Endothelial cell of umbilical vein (primary cell): ENCODE data around the gene FBXW7. TPM values are rescaled to one million over a fixed set of nuclear protein-coding genes. Genes with fewer than 3 reads are reported as not detected.

Experiments used
- BruUV-seq: library from RNA; stranded (reverse); fragments of 400-500 nt; replicated peaks from 2 replicates; lab custom pipeline; 2021; lab: Mats Ljungman, UMichigan
- CTCF ChIA-PET: fragments of 300-600, 350-600 bp; sonication (Branson Sonifier 250); formaldehyde crosslinking; loops from one replicate; lab custom pipeline; 2021; ENCODE audit warnings: antibody characterized with exemption, inconsistent platforms; lab: Charles Lee
- POLR2A ChIA-PET: fragments of 300-600, 350-600 bp; sonication (Branson Sonifier 250); formaldehyde crosslinking; loops from one replicate; lab custom pipeline; 2021; ENCODE audit warnings: antibody characterized with exemption, inconsistent platforms; lab: Charles Lee
- DNase-seq: peaks from one replicate; pipeline ENCODE4 v3.0.0-alpha.2; 2011; ENCODE audit warnings: low read depth, low spot score
- FAIRE-seq: peaks from 2 replicates; lab custom pipeline; 2011; peaks lifted over from hg19 to GRCh38; lab: Jason Lieb, UNC
- H2AFZ ChIP-seq: 2 replicates; pipeline ENCODE4 v1.6.0; 2012; ENCODE audit warnings: low read depth, low read length, control low read depth, inconsistent platforms
- H3K27ac ChIP-seq: 2 replicates; pipeline ENCODE4 v1.5.1; 2011; ENCODE audit warnings: low read depth, mild to moderate bottlenecking, control low read depth, low read length, moderate library complexity; ENCODE audit not compliant: insufficient read depth
- H3K27me3 ChIP-seq, 2 experiments: 2 replicates each; pipeline versions ENCODE4 v1.6.0 to v1.6.1; 2011; ENCODE audit warnings: low read length in 2 of 2, mixed read lengths in 1 of 2; ENCODE audit not compliant: control insufficient read depth in 2 of 2, insufficient read depth in 2 of 2
- H3K36me3 ChIP-seq, 2 experiments: 2 replicates in 1 of 2; 3 replicates in 1 of 2; pipeline ENCODE4 v1.5.1; 2011; ENCODE audit warnings: low read length in 2 of 2, mild to moderate bottlenecking in 1 of 2, moderate library complexity in 1 of 2; ENCODE audit not compliant: control insufficient read depth in 2 of 2, insufficient read depth in 2 of 2; ENCODE audit errors: extremely low read depth in 1 of 2
- H3K4me1 ChIP-seq: 3 replicates; pipeline ENCODE4 v1.5.1; 2011; ENCODE audit warnings: mild to moderate bottlenecking, low read length; ENCODE audit not compliant: control insufficient read depth, insufficient read depth; ENCODE audit errors: extremely low read depth
- H3K4me2 ChIP-seq: 2 replicates; pipeline ENCODE4 v1.6.1; 2011; ENCODE audit warnings: low read length, control low read depth, mixed read lengths; ENCODE audit not compliant: insufficient read depth
- H3K4me3 ChIP-seq, 3 experiments: fragments of 200-600 bp in 1 of 3; sonication (generic), shearing (Covaris generic) in 1 of 3; replicated peaks in 1 of 3; 2 replicates each; pipeline ENCODE4 v1.5.1; 2011 to 2016; ENCODE audit warnings: control low read depth in 3 of 3, low read length in 3 of 3, mild to moderate bottlenecking in 2 of 3, inconsistent platforms in 1 of 3, low read depth in 1 of 3, moderate library complexity in 1 of 3; ENCODE audit not compliant: insufficient read depth in 1 of 3
- H3K79me2 ChIP-seq: 2 replicates; pipeline ENCODE4 v1.6.0; 2012; ENCODE audit warnings: low read length, inconsistent platforms; ENCODE audit not compliant: control insufficient read depth, insufficient read depth
- H3K9ac ChIP-seq: replicated peaks from 2 replicates; pipeline ENCODE3; 2011; ENCODE audit warnings: low read length, control low read depth; ENCODE audit not compliant: insufficient read depth; ENCODE audit errors: extremely low read depth
- H3K9me1 ChIP-seq: replicated peaks from 3 replicates; pipeline ENCODE4 v1.6.0; 2011; ENCODE audit warnings: mild to moderate bottlenecking, low read length; ENCODE audit not compliant: control insufficient read depth, insufficient read depth; ENCODE audit errors: extremely low read depth
- H3K9me3 ChIP-seq: replicated peaks from 2 replicates; pipeline ENCODE4 v1.5.1; 2012; ENCODE audit warnings: low read length, inconsistent platforms; ENCODE audit not compliant: control insufficient read depth, insufficient read depth
- H4K20me1 ChIP-seq: replicated peaks from 2 replicates; pipeline ENCODE3; 2011; ENCODE audit warnings: mild to moderate bottlenecking, low read length; ENCODE audit not compliant: control insufficient read depth, insufficient read depth; ENCODE audit errors: extremely low read depth
- EZH2 ChIP-seq: IDR thresholded peaks from 2 replicates; pipeline ENCODE4 v1.6.1; 2012; ENCODE audit warnings: borderline replicate concordance, low read depth, mild to moderate bottlenecking, moderate library complexity, low read length, inconsistent platforms; ENCODE audit not compliant: severe bottlenecking
- GATA2 ChIP-seq: IDR thresholded peaks from 2 replicates; pipeline ENCODE4 v1.7.0; 2011; ENCODE audit warnings: low read depth, mild to moderate bottlenecking, moderate library complexity, mixed read lengths, low read length; ENCODE audit not compliant: insufficient read length, insufficient read depth
- JUN ChIP-seq: IDR thresholded peaks from 2 replicates; pipeline ENCODE4 v1.6.1; 2011; ENCODE audit warnings: borderline replicate concordance, low read depth; ENCODE audit not compliant: insufficient read length, insufficient read depth
- MYC ChIP-seq: IDR thresholded peaks from one replicate; pipeline ENCODE4 v1.6.1; 2011; ENCODE audit warnings: mild to moderate bottlenecking, low read depth, low read length
- POLR2A ChIP-seq: IDR thresholded peaks from 2 replicates; pipeline ENCODE4 v1.6.1; 2012; ENCODE audit warnings: low read depth, mild to moderate bottlenecking, control low read depth, low read length
- dilution Hi-C: fragments of 300-500 bp; cut with MboI; formaldehyde crosslinking; loops from one replicate; pipeline ENCODE4 v1.15.0; 2019; ENCODE audit warnings: low sequenced_read_pairs; ENCODE audit not compliant: extremely low pct_ligation_motif_present
- intact Hi-C: fragments of 100-400 bp; cut with micrococcal nuclease; formaldehyde crosslinking; loops from one replicate; pipeline ENCODE4 v1.10.0; 2022
- polyA plus RNA-seq, 4 experiments: library from polyadenylated mRNA; depleted of rRNA in 3 of 4; stranded (reverse) in 3 of 4; unstranded in 1 of 4; fragments of >200 nt; gene quantifications; 2 replicates each; pipeline versions ENCODE4 v1.2.1 to v1.2.3, GENCODE V29; 2011 to 2012; ENCODE audit warnings: missing spikeins in 1 of 4
- total RNA-seq: library from RNA; stranded (reverse); gene quantifications from 2 replicates; pipeline ENCODE4 v1.2.3, GENCODE V29; 2021
- TF ChIP-seq, protein P1 (sequence below), 2 donors: IDR thresholded peaks; 1 replicate in 1 of 2; 2 replicates in 1 of 2; pipeline ENCODE4 v1.5.1; 2011; ENCODE audit warnings: low read length in 2 of 2, mild to moderate bottlenecking in 2 of 2, moderate library complexity in 2 of 2, control low read depth in 1 of 2, inconsistent platforms in 1 of 2, low read depth in 1 of 2; ENCODE audit not compliant: insufficient read depth in 1 of 2; ENCODE audit errors: extremely low read depth in 1 of 2

FBXW7 gene
- total and polyA plus RNA-seq, 2 donors (not counting 3 experiments of a cell fraction or from before 2014, with no cell fraction given): 7.0 to 28.1 TPM

DNA sequence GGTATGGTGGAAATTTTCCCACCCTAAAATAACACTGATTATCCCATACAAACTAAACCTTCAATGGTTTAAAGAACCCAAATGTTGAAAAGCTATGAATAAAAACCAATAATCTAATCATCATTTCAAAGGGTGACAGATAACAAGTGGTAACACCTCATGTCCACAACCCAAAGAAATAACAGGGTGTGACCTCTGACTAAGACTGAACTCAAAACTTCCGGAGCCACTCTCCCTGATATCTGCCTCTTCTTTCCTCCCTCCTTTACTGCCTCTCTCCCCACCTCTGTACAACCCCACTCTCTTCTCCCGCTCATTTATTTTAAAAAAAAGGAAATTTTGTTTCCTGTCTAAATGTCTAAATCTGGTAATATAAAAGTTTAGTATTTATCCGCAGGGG lies 11.5 kb downstream of the FBXW7 start:
- DNase-seq: no peak
- dilution Hi-C loops (no loop called here), intact Hi-C loops (no loop called here)
- no peak overlapping the region for H3K4me3 ChIP-seq
- no peaks in the 10 kb centered on the region for H3K27me3 ChIP-seq
- peak overlapping the region; percentile 1 for H3K4me2 ChIP-seq
- TF ChIP-seq, protein P1, sequence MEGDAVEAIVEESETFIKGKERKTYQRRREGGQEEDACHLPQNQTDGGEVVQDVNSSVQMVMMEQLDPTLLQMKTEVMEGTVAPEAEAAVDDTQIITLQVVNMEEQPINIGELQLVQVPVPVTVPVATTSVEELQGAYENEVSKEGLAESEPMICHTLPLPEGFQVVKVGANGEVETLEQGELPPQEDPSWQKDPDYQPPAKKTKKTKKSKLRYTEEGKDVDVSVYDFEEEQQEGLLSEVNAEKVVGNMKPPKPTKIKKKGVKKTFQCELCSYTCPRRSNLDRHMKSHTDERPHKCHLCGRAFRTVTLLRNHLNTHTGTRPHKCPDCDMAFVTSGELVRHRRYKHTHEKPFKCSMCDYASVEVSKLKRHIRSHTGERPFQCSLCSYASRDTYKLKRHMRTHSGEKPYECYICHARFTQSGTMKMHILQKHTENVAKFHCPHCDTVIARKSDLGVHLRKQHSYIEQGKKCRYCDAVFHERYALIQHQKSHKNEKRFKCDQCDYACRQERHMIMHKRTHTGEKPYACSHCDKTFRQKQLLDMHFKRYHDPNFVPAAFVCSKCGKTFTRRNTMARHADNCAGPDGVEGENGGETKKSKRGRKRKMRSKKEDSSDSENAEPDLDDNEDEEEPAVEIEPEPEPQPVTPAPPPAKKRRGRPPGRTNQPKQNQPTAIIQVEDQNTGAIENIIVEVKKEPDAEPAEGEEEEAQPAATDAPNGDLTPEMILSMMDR (IDR thresholded peaks at IDR 0.05; ENCODE audit: extremely low read depth in 1 of 2, insufficient read depth in 1 of 2, low read depth in 1 of 2, low read length in 2 of 2): no peak
- peak; percentile 16 for TF ChIP-seq GATA2
- TF ChIP-seq EZH2: no peak
- no peak for TF ChIP-seq JUN
- TF ChIP-seq POLR2A: no peak
- no peak for TF ChIP-seq MYC
- ChIA-PET CTCF (interaction anchor here (4.2 kb wide), 1 partner anchor 22 kb away, joined by 32 read pairs; no protein-coding TSS in a partner anchor), POLR2A (interaction anchor here (0.6 kb wide), 1 partner anchor 1398 kb away, joined by 9 read pairs; no protein-coding TSS in a partner anchor)
- no peaks in the 10 kb centered on the region for H3K36me3 ChIP-seq
- no peak overlapping the region for H2AFZ ChIP-seq
- no peaks in the 10 kb centered on the region for H3K9me1 ChIP-seq
- H3K9me3 ChIP-seq: no peaks in the 10 kb centered on the region
- H3K27ac ChIP-seq: no peak overlapping the region
- H3K9ac ChIP-seq: no peak overlapping the region
- BruUV-seq: no TSS peak
- H4K20me1 ChIP-seq: peaks cover 10% of the 10 kb centered on the region
- peaks cover 77% of the 10 kb centered on the region for H3K79me2 ChIP-seq
- no peak for FAIRE-seq
- peaks cover 18% of the 10 kb centered on the region for H3K4me1 ChIP-seq
